GM23338 (cell line): ENCODE data around the gene EDIL3. TPM values are rescaled to one million over a fixed set of nuclear protein-coding genes. Genes with fewer than 3 reads are reported as not detected.

ENCODE experiments used
- ATAC-seq: fragments of 200-7000 bp; cut with Tn5 transposase; 3 replicates; pipeline ENCODE4 v1.9.1; 2020
- DNase-seq: peaks from one replicate; pipeline ENCODE4 v3.0.0-alpha.2; 2015; ENCODE audit warnings: low spot score
- H2AFZ ChIP-seq: fragments of 200-600 bp; sonication (generic); 2 replicates; pipeline ENCODE4 v1.8.0; 2016; ENCODE audit warnings: antibody characterized with exemption, mild to moderate bottlenecking, moderate library complexity
- H3F3A ChIP-seq: fragments of 200-600 bp; sonication (generic); replicated peaks from 2 replicates; pipeline ENCODE4 v1.8.0; 2017; ENCODE audit warnings: antibody characterized with exemption, mixed run types, low read depth
- H3K27ac ChIP-seq: fragments of 200-600 bp; sonication (generic); 2 replicates; pipeline ENCODE4 v1.6.1; 2016; ENCODE audit warnings: low read depth
- H3K27me3 ChIP-seq: fragments of 200-600 bp; sonication (generic); 2 replicates; pipeline ENCODE4 v1.8.0; 2016; ENCODE audit warnings: mild to moderate bottlenecking, mixed run types, moderate library complexity; ENCODE audit not compliant: insufficient read depth
- H3K36me3 ChIP-seq: fragments of 200-600 bp; sonication (generic); 2 replicates; pipeline ENCODE4 v1.8.0; 2016; ENCODE audit warnings: mild to moderate bottlenecking; ENCODE audit not compliant: insufficient read depth
- H3K4me1 ChIP-seq: fragments of 200-600 bp; sonication (generic); 2 replicates; pipeline ENCODE4 v1.8.0; 2016; ENCODE audit warnings: mild to moderate bottlenecking, moderate library complexity; ENCODE audit not compliant: insufficient read depth
- H3K4me2 ChIP-seq: fragments of 200-600 bp; sonication (generic); 2 replicates; pipeline ENCODE4 v1.7.1; 2017; ENCODE audit warnings: mixed run types
- H3K4me3 ChIP-seq: fragments of 200-600 bp; sonication (generic); 2 replicates; pipeline ENCODE4 v1.6.1; 2016; ENCODE audit warnings: mixed run types
- H3K79me2 ChIP-seq: fragments of 200-600 bp; sonication (generic); replicated peaks from 2 replicates; pipeline ENCODE4 v1.8.0; 2017; ENCODE audit warnings: mild to moderate bottlenecking; ENCODE audit not compliant: insufficient read depth
- H3K9me2 ChIP-seq: fragments of 200-600 bp; sonication (generic); 2 replicates; pipeline ENCODE4 v1.8.0; 2017; ENCODE audit not compliant: insufficient read depth
- H4K20me1 ChIP-seq: fragments of 200-600 bp; sonication (generic); replicated peaks from 2 replicates; pipeline ENCODE4 v1.8.0; 2017; ENCODE audit warnings: mild to moderate bottlenecking; ENCODE audit not compliant: insufficient read depth
- H3K27ac Mint-ChIP-seq: 2 replicates; pipeline ENCODE4 v1.8.0; 2020; ENCODE audit warnings: inconsistent platforms, mild to moderate bottlenecking, moderate library complexity, mixed read lengths
- H3K27me3 Mint-ChIP-seq: 3 replicates; pipeline ENCODE4 v1.8.0; 2022; ENCODE audit warnings: low read depth, mild to moderate bottlenecking, moderate library complexity, mixed read lengths, inconsistent platforms; ENCODE audit not compliant: insufficient read depth, poor library complexity
- H3K36me3 Mint-ChIP-seq: 3 replicates; pipeline ENCODE4 v1.8.0; 2021; ENCODE audit warnings: low read depth, mild to moderate bottlenecking, inconsistent platforms, moderate library complexity, mixed read lengths
- H3K4me1 Mint-ChIP-seq: 3 replicates; pipeline ENCODE4 v1.8.0; 2020; ENCODE audit warnings: mild to moderate bottlenecking, inconsistent platforms, mixed read lengths
- H3K4me3 Mint-ChIP-seq: 3 replicates; pipeline ENCODE4 v1.8.0; 2021; ENCODE audit warnings: moderate library complexity, mild to moderate bottlenecking, inconsistent platforms, mixed read lengths
- H3K9me3 Mint-ChIP-seq: 3 replicates; pipeline ENCODE4 v1.8.0; 2020; ENCODE audit warnings: moderate library complexity, mild to moderate bottlenecking, inconsistent platforms, mixed read lengths
- CREB1 ChIP-seq: fragments of 250-450 bp; sonication (Bioruptor Pico); IDR thresholded peaks from 2 replicates; pipeline ENCODE4 v1.5.0; 2020; ENCODE audit warnings: low read depth, mild to moderate bottlenecking, moderate library complexity
- EZH2 ChIP-seq: fragments of 200-600 bp; sonication (generic); IDR thresholded peaks from one replicate; pipeline ENCODE4 v1.8.0; 2017; ENCODE audit warnings: antibody characterized with exemption, mild to moderate bottlenecking, low read depth; ENCODE audit not compliant: unreplicated experiment
- EZH2phosphoT487 ChIP-seq: fragments of 200-600 bp; sonication (generic); IDR thresholded peaks from one replicate; pipeline ENCODE4 v1.8.1; 2018; ENCODE audit warnings: antibody characterized with exemption; ENCODE audit not compliant: unreplicated experiment
- JUNB ChIP-seq: IDR thresholded peaks from one replicate; pipeline ENCODE4 v1.6.1; 2016; ENCODE audit warnings: antibody characterized with exemption; ENCODE audit not compliant: unreplicated experiment
- NANOG ChIP-seq: IDR thresholded peaks from 2 replicates; pipeline ENCODE4 v1.6.1; 2016; ENCODE audit warnings: antibody characterized with exemption, borderline replicate concordance
- STAT1 ChIP-seq: IDR thresholded peaks from one replicate; pipeline ENCODE4 v1.6.1; 2016; ENCODE audit warnings: antibody characterized with exemption; ENCODE audit not compliant: unreplicated experiment
- ZNF114 ChIP-seq: fragments of 250-450 bp; sonication (Bioruptor Pico); IDR thresholded peaks from 2 replicates; pipeline ENCODE4 v1.5.0; 2020; ENCODE audit warnings: mild to moderate bottlenecking, moderate library complexity
- ZNF331 ChIP-seq: fragments of 250-450 bp; sonication (Bioruptor Pico); IDR thresholded peaks from 2 replicates; pipeline ENCODE4 v1.5.0; 2020; ENCODE audit warnings: low read depth, mild to moderate bottlenecking, moderate library complexity
- polyA plus RNA-seq: library from polyadenylated mRNA; unstranded; fragments of >200 nt; fragmentation: Nextera tagmentation; extraction: Ambion mirVana; gene quantifications from 2 replicates; pipeline ENCODE4 v1.2.1, GENCODE V29; 2016
- total RNA-seq: library from RNA; depleted of rRNA; stranded (reverse); fragments of >200 nt; shearing (Covaris generic); gene quantifications from 2 replicates; pipeline ENCODE4 v1.2.3, GENCODE V29; 2014
- TF ChIP-seq, protein P1 (sequence below): IDR thresholded peaks from 2 replicates; pipeline ENCODE4 v1.6.1; 2016; ENCODE audit warnings: antibody characterized with exemption
- TF ChIP-seq, protein P2 (sequence below): fragments of 250-450 bp; sonication (Bioruptor Pico); IDR thresholded peaks from 2 replicates; pipeline ENCODE4 v1.5.0; 2020; ENCODE audit warnings: mild to moderate bottlenecking, moderate library complexity
- TF ChIP-seq, protein P3 (sequence below): IDR thresholded peaks from one replicate; pipeline ENCODE4 v1.6.1; 2018; ENCODE audit warnings: antibody characterized with exemption; ENCODE audit not compliant: unreplicated experiment

EDIL3 gene
- total and polyA plus RNA-seq, 2 experiments from 2014 or later: 43.3 to 61.9 TPM

DNA sequence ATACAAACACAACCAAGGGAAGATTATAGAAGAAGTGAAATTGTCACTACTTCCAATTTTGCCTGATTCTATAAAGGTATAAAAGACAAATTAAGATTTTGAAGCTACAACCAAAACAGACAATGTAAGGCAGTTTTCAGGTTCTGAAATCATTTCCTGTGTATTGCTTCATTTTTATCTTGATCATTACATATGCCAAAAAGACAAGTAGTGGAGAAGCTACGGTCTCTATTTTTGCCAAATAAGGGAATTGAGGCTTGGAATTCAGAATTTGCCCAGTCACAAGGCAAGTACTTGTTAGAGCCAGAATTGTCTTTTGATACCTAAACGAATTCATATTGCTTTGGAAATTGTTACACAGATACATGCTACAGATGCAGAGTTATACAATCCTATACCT is 20.6 kb downstream of the EDIL3 start:
- Histone ChIP-seq H3K27ac (no peak overlapping the region), H3K4me2 (no peak overlapping the region), H3K79me2 (peaks cover 43% of the 10 kb centered on the region), H3K9me2 (no peaks in the 10 kb centered on the region), H3F3A (no peaks in the 10 kb centered on the region), H3K4me3 (no peak overlapping the region), H3K27me3 (no peaks in the 10 kb centered on the region), H3K4me1 (no peaks in the 10 kb centered on the region), H3K36me3 (no peaks in the 10 kb centered on the region), H4K20me1 (no peaks in the 10 kb centered on the region), H2AFZ (no peak overlapping the region)
- Mint-ChIP-seq H3K4me1 (no peaks in the 10 kb centered on the region), H3K27me3 (no peaks in the 10 kb centered on the region), H3K4me3 (no peak overlapping the region), H3K27ac (no peak overlapping the region), H3K36me3 (no peaks in the 10 kb centered on the region), H3K9me3 (no peaks in the 10 kb centered on the region)
- ATAC-seq (no peak), DNase-seq (no peak)
- TF ChIP-seq EZH2: no peak
- no peak for TF ChIP-seq STAT1
- no peak for TF ChIP-seq JUNB
- no peak for TF ChIP-seq ZNF331 (CRISPR knock-in tag)
- TF ChIP-seq, protein P1, sequence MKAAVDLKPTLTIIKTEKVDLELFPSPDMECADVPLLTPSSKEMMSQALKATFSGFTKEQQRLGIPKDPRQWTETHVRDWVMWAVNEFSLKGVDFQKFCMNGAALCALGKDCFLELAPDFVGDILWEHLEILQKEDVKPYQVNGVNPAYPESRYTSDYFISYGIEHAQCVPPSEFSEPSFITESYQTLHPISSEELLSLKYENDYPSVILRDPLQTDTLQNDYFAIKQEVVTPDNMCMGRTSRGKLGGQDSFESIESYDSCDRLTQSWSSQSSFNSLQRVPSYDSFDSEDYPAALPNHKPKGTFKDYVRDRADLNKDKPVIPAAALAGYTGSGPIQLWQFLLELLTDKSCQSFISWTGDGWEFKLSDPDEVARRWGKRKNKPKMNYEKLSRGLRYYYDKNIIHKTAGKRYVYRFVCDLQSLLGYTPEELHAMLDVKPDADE: no peak
- TF ChIP-seq, protein P2, sequence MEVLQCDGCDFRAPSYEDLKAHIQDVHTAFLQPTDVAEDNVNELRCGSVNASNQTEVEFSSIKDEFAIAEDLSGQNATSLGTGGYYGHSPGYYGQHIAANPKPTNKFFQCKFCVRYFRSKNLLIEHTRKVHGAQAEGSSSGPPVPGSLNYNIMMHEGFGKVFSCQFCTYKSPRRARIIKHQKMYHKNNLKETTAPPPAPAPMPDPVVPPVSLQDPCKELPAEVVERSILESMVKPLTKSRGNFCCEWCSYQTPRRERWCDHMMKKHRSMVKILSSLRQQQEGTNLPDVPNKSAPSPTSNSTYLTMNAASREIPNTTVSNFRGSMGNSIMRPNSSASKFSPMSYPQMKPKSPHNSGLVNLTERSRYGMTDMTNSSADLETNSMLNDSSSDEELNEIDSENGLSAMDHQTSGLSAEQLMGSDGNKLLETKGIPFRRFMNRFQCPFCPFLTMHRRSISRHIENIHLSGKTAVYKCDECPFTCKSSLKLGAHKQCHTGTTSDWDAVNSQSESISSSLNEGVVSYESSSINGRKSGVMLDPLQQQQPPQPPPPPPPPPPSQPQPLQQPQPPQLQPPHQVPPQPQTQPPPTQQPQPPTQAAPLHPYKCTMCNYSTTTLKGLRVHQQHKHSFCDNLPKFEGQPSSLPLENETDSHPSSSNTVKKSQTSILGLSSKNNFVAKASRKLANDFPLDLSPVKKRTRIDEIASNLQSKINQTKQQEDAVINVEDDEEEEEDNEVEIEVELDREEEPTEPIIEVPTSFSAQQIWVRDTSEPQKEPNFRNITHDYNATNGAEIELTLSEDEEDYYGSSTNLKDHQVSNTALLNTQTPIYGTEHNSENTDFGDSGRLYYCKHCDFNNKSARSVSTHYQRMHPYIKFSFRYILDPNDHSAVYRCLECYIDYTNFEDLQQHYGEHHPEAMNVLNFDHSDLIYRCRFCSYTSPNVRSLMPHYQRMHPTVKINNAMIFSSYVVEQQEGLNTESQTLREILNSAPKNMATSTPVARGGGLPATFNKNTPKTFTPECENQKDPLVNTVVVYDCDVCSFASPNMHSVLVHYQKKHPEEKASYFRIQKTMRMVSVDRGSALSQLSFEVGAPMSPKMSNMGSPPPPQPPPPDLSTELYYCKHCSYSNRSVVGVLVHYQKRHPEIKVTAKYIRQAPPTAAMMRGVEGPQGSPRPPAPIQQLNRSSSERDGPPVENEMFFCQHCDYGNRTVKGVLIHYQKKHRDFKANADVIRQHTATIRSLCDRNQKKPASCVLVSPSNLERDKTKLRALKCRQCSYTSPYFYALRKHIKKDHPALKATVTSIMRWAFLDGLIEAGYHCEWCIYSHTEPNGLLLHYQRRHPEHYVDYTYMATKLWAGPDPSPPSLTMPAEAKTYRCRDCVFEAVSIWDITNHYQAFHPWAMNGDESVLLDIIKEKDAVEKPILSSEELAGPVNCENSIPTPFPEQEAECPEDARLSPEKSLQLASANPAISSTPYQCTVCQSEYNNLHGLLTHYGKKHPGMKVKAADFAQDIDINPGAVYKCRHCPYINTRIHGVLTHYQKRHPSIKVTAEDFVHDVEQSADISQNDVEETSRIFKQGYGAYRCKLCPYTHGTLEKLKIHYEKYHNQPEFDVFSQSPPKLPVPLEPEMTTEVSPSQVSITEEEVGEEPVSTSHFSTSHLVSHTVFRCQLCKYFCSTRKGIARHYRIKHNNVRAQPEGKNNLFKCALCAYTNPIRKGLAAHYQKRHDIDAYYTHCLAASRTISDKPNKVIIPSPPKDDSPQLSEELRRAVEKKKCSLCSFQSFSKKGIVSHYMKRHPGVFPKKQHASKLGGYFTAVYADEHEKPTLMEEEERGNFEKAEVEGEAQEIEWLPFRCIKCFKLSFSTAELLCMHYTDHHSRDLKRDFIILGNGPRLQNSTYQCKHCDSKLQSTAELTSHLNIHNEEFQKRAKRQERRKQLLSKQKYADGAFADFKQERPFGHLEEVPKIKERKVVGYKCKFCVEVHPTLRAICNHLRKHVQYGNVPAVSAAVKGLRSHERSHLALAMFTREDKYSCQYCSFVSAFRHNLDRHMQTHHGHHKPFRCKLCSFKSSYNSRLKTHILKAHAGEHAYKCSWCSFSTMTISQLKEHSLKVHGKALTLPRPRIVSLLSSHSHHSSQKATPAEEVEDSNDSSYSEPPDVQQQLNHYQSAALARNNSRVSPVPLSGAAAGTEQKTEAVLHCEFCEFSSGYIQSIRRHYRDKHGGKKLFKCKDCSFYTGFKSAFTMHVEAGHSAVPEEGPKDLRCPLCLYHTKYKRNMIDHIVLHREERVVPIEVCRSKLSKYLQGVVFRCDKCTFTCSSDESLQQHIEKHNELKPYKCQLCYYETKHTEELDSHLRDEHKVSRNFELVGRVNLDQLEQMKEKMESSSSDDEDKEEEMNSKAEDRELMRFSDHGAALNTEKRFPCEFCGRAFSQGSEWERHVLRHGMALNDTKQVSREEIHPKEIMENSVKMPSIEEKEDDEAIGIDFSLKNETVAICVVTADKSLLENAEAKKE: no peak
- TF ChIP-seq EZH2phosphoT487: no peak
- TF ChIP-seq NANOG: no peak
- no peak for TF ChIP-seq CREB1
- TF ChIP-seq, protein P3, sequence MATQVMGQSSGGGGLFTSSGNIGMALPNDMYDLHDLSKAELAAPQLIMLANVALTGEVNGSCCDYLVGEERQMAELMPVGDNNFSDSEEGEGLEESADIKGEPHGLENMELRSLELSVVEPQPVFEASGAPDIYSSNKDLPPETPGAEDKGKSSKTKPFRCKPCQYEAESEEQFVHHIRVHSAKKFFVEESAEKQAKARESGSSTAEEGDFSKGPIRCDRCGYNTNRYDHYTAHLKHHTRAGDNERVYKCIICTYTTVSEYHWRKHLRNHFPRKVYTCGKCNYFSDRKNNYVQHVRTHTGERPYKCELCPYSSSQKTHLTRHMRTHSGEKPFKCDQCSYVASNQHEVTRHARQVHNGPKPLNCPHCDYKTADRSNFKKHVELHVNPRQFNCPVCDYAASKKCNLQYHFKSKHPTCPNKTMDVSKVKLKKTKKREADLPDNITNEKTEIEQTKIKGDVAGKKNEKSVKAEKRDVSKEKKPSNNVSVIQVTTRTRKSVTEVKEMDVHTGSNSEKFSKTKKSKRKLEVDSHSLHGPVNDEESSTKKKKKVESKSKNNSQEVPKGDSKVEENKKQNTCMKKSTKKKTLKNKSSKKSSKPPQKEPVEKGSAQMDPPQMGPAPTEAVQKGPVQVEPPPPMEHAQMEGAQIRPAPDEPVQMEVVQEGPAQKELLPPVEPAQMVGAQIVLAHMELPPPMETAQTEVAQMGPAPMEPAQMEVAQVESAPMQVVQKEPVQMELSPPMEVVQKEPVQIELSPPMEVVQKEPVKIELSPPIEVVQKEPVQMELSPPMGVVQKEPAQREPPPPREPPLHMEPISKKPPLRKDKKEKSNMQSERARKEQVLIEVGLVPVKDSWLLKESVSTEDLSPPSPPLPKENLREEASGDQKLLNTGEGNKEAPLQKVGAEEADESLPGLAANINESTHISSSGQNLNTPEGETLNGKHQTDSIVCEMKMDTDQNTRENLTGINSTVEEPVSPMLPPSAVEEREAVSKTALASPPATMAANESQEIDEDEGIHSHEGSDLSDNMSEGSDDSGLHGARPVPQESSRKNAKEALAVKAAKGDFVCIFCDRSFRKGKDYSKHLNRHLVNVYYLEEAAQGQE: no peak
- no peak for TF ChIP-seq ZNF114 (CRISPR knock-in tag)
